Heart left ventricle (tissue), 16 donors: ENCODE measurements around the gene LRRK2. TPM values are rescaled to one million over a fixed set of nuclear protein-coding genes. Genes with fewer than 3 reads are reported as not detected.

Source experiments
- ATAC-seq, 4 donors: fragments of 200-7000 bp; cut with Tn5 transposase; one replicate each; pipeline ENCODE4 v1.9.1; 2020 to 2022; ENCODE audit warnings: moderate library complexity in 4 of 4, mild to moderate bottlenecking in 3 of 4, moderate number of reproducible peaks in 1 of 4
- DNase-seq, 5 donors: peaks; one replicate each; pipeline ENCODE4 v3.0.0-alpha.2; 2020
- H3K27ac ChIP-seq, 12 donors: fragments of 200-600 bp; sonication (generic) in 4 of 12; one replicate each; pipeline versions ENCODE4 v1.5.0 to v1.8.0; 2016 to 2022; ENCODE audit warnings: mild to moderate bottlenecking in 2 of 12
- H3K27me3 ChIP-seq, 9 donors: fragments of 200-600 bp; sonication (generic) in 2 of 9; one replicate each; pipeline versions ENCODE4 v1.5.1 to v1.8.0; 2016 to 2022; ENCODE audit warnings: mild to moderate bottlenecking in 3 of 9
- H3K36me3 ChIP-seq, 9 donors: fragments of 200-600 bp; sonication (generic) in 2 of 9; one replicate each; pipeline versions ENCODE4 v1.5.0 to v1.8.0; 2018 to 2022; ENCODE audit warnings: mild to moderate bottlenecking in 2 of 9
- H3K4me1 ChIP-seq, 12 donors: fragments of 200-600 bp; sonication (generic) in 4 of 12; one replicate each; pipeline versions ENCODE4 v1.5.0 to v1.8.0; 2016 to 2022; ENCODE audit warnings: mild to moderate bottlenecking in 3 of 12
- H3K4me3 ChIP-seq, 12 donors: fragments of 200-600 bp; sonication (generic) in 4 of 12; one replicate each; pipeline versions ENCODE4 v1.5.0 to v1.8.0; 2017 to 2022; ENCODE audit warnings: mild to moderate bottlenecking in 9 of 12, moderate library complexity in 4 of 12
- H3K9me3 ChIP-seq, 12 donors: fragments of 200-600 bp; sonication (generic) in 4 of 12; one replicate each; pipeline versions ENCODE4 v1.5.0 to v1.8.0; 2016 to 2022; ENCODE audit warnings: mild to moderate bottlenecking in 1 of 12
- CTCF ChIP-seq, 12 donors: fragments of 200-600 bp; sonication (generic) in 4 of 12; IDR thresholded peaks; one replicate each; pipeline versions ENCODE4 v1.5.0 to v1.8.0; 2018 to 2022; ENCODE audit warnings: antibody characterized with exemption in 12 of 12, mild to moderate bottlenecking in 5 of 12
- POLR2A ChIP-seq, 2 donors: fragments of 450-650 bp; IDR thresholded peaks; one replicate each; pipeline ENCODE4 v1.6.1; 2017; ENCODE audit warnings: antibody characterized with exemption in 2 of 2, mild to moderate bottlenecking in 2 of 2, moderate library complexity in 2 of 2
- WGBS, 4 donors: extraction: QIAGEN DNeasy Blood & Tissue Kit in 2 of 4; methylation state at CpG; one replicate each; pipeline versions ENCODE4 v1.1.5 to v1.1.7; 2013 to 2018; 5-methylcytosine and 5-hydroxymethylcytosine counted together
- intact Hi-C, 10 donors: fragments of 100-400 bp; cut with DNase I; formaldehyde crosslinking; loops; one replicate each; pipeline versions ENCODE4 v1.11.1 to v1.14.2; 2022
- polyA plus RNA-seq, 2 donors: library from polyadenylated mRNA; stranded (reverse); fragments of 200-250 nt; gene quantifications; one replicate each; pipeline ENCODE4 v1.2.3, GENCODE V29; 2013
- total RNA-seq, 9 donors: library from RNA; depleted of rRNA in 2 of 9; stranded (reverse); fragments of >200 nt in 2 of 9; fragmentation: NEBNext Ultra II Directional in 3 of 9; extraction: Animal tissue kit (Norgen Biotek cat#: 25700) in 3 of 9; gene quantifications; one replicate each; pipeline versions ENCODE4 v1.1.0 to v1.2.4, GENCODE V29; 2016 to 2023
- donor health status: ischemic (EF 13 %, LVEDD 7.1; RV severe dilation, severe dysfunction).
- donor health status: healthy with polysubstance abuse.
- donor health status: DM: no; HTN: yes; CAD: no.
- donor health status: DM: no; HTN: no; CAD: no.
- donor health status: ischemic (EF 25% LVEDD 6.9; RV normal size, moderate dysfunction).
- donor health status: ischemic (EF 25% LVEDD 5.7; RV mildly dilated, moderate dysfunction).
- donor health status: healthy.
- donor health status: DM: yes; HTN: yes; CAD: no.
- donor health status: ischemic (EF 35%, LVEDD 5.7; RV mildly dilated, moderate dysfunction).
- donor health status: nonischemic (EF 11% LVEDD 7.7; RV severe dilation, severe dysfunction).
- donor health status: DM: yes; HTN: yes; CAD: no.
- donor health status: PGD.
- donor health status: ischemic (EF 29% LVEDD 5.4; RV normal size, mild dysfunction).
- donor health status: nonischemic (EF 23%, LVEDD 6.1; RV moderate dilation, normal function).

The LRRK2 gene
- total and polyA plus RNA-seq, 11 donors: 0.72 to 12.3 (median 5.0) TPM

GRCh38 chr12:40292788-40293429 is 68.1 kb downstream of the LRRK2 start:
- Histone ChIP-seq H3K27ac (no peak overlapping the region), H3K27me3 (no peaks in the 10 kb centered on the region), H3K4me1 (no peaks in the 10 kb centered on the region), H3K36me3 (peaks cover 0 to 59% (median 21%) of the 10 kb centered on the region in 9 donors), H3K4me3 (no peak overlapping the region), H3K9me3 (peaks cover 0 to 23% (median 6%) of the 10 kb centered on the region in 12 donors)
- ATAC-seq (no peak), DNase-seq (no peak)
- WGBS, 4 donors: 70 to 83% (median 79%) methylated on average over 3 of the region's 3 CpGs
- intact Hi-C loops: no loop called here
- TF ChIP-seq CTCF (IDR thresholded peaks at IDR 0.05): no peak

- H3K27ac ChIP-seq: no peak overlapping the region
- no peaks in the 10 kb centered on the region for H3K9me3 ChIP-seq
- DNase-seq (no peak), ATAC-seq (no peak)
- no peaks in the 10 kb centered on the region for H3K27me3 ChIP-seq
- TF ChIP-seq POLR2A (IDR thresholded peaks at IDR 0.05) (no peak), CTCF (IDR thresholded peaks at IDR 0.05) (no peak)
- 94 to 98% (median 96%) methylated on average over 8 of the region's 8 CpGs for WGBS, 4 donors
- H3K4me3 ChIP-seq: no peak overlapping the region
- peaks cover 0 to 66% (median 15%) of the 10 kb centered on the region in 9 donors for H3K36me3 ChIP-seq
- no peaks in the 10 kb centered on the region for H3K4me1 ChIP-seq
- intact Hi-C loops: no loop called here
These were observed 73.5 kb downstream of the LRRK2 start for GRCh38 chr12:40298341-40298740.

- Histone ChIP-seq H3K4me3 (no peak overlapping the region), H3K27me3 (no peaks in the 10 kb centered on the region), H3K27ac (no peak overlapping the region), H3K4me1 (no peaks in the 10 kb centered on the region), H3K9me3 (no peaks in the 10 kb centered on the region), H3K36me3 (peaks cover 0 to 75% (median 18%) of the 10 kb centered on the region in 9 donors)
- intact Hi-C loops: no loop called here
- ATAC-seq (no peak), DNase-seq (no peak)
- WGBS, 4 donors: 73 to 81% (median 76%) methylated on average over 3 of the region's 3 CpGs
- TF ChIP-seq CTCF (IDR thresholded peaks at IDR 0.05): no peak
- no peak for TF ChIP-seq POLR2A (IDR thresholded peaks at IDR 0.05)
These were observed 75.7 kb downstream of the LRRK2 start for GRCh38 chr12:40300490-40300889.

GRCh38 chr12:40309001-40309400 is 84.2 kb downstream of the LRRK2 start:
- H3K27ac ChIP-seq: no peak overlapping the region
- intact Hi-C loops: no loop called here
- H3K36me3 ChIP-seq: peaks cover 0 to 62% (median 17%) of the 10 kb centered on the region in 9 donors
- ATAC-seq (no peak), DNase-seq (no peak)
- H3K4me3 ChIP-seq: no peak overlapping the region
- H3K4me1 ChIP-seq: no peaks in the 10 kb centered on the region
- TF ChIP-seq CTCF (IDR thresholded peaks at IDR 0.05) (no peak), POLR2A (IDR thresholded peaks at IDR 0.05) (no peak)
- no peaks in the 10 kb centered on the region for H3K27me3 ChIP-seq
- no peaks in the 10 kb centered on the region for H3K9me3 ChIP-seq
- 72 to 81% (median 77%) methylated on average over 6 of the region's 6 CpGs for WGBS, 4 donors
